ENCODE data around the gene SLC10A4. TPM values are rescaled to one million over a fixed set of nuclear protein-coding genes. Genes with fewer than 3 reads are reported as not detected.

The SLC10A4 gene
- total RNA-seq, 1 donor from 2014 or later = 0.24 TPM

DNA sequence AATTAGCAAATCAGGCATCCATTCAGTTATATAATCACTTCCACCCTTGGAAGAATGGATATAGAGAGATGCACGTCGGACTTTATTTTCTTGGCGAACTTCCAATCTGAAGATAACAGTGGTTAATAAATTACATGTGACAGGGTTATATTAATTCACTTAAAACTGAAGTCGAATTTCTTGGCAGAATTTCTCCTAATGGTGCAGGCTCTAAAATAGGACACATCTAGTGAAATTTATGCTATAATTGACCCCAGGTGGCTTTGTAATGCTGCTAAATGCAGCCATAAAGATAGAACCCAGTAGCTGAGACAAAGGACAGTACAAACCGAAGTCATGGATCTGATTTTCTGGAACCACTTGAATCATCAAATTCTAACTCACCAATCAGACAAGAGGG, 20.8 kb upstream of the SLC10A4 start:
- Histone ChIP-seq H3K27me3 (no peaks in the 10 kb centered on the region), H3K4me2 (no peak overlapping the region), H2AFZ (replicated peaks) (no peak overlapping the region), H3K79me2 (ENCODE audit: low read depth) (no peaks in the 10 kb centered on the region), H4K20me1 (ENCODE audit: low read depth) (no peaks in the 10 kb centered on the region), H3K27ac (no peak overlapping the region), H3K4me1 (no peaks in the 10 kb centered on the region), H3K9me3 (ENCODE audit: low read depth) (no peaks in the 10 kb centered on the region), H3K4me3 (no peak overlapping the region), H3K36me3 (no peaks in the 10 kb centered on the region), H3K9ac (no peak overlapping the region), H3F3A (ENCODE audit: low read depth) (no peaks in the 10 kb centered on the region)
- no peaks in the 10 kb centered on the region for H3K36me3 Mint-ChIP-seq
- no peak for TF ChIP-seq EZH2phosphoT487 (IDR thresholded peaks at IDR 0.05)
- TF ChIP-seq, protein P1, sequence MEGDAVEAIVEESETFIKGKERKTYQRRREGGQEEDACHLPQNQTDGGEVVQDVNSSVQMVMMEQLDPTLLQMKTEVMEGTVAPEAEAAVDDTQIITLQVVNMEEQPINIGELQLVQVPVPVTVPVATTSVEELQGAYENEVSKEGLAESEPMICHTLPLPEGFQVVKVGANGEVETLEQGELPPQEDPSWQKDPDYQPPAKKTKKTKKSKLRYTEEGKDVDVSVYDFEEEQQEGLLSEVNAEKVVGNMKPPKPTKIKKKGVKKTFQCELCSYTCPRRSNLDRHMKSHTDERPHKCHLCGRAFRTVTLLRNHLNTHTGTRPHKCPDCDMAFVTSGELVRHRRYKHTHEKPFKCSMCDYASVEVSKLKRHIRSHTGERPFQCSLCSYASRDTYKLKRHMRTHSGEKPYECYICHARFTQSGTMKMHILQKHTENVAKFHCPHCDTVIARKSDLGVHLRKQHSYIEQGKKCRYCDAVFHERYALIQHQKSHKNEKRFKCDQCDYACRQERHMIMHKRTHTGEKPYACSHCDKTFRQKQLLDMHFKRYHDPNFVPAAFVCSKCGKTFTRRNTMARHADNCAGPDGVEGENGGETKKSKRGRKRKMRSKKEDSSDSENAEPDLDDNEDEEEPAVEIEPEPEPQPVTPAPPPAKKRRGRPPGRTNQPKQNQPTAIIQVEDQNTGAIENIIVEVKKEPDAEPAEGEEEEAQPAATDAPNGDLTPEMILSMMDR (IDR thresholded peaks at IDR 0.05) = no peak
- TF ChIP-seq EZH2 (IDR thresholded peaks at IDR 0.05) = no peak
- no peak for DNase-seq (ENCODE audit: low spot score)
- H3K27ac Mint-ChIP-seq = no peak overlapping the region
- H3K4me1 Mint-ChIP-seq = no peaks in the 10 kb centered on the region
- peaks cover 5% of the 10 kb centered on the region for H3K27me3 Mint-ChIP-seq (ENCODE audit: insufficient read depth, low read depth)
- no peaks in the 10 kb centered on the region for H3K9me3 Mint-ChIP-seq
- H3K4me3 Mint-ChIP-seq = no peak overlapping the region

DNA sequence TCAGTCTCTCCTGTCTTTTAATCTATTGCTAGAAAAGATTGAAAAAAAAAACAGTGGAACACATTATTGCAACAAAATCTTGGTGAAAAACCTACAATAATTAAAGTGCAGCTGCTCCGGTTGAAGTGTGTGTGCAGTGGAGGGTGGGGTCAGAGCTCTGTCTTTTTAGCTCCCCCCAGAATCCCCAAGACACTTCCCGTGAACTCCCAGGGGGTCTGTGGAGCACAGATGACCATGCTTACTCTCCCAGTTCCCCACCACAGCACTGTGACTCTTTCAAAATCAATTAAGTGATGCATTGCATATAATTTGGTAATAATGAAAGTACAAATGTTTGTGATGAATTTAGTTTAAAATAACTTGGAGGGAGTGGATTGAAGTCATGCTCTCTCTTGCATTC, 15.7 kb upstream of the SLC10A4 start:
- peaks cover 4% of the 10 kb centered on the region for H3K27me3 Mint-ChIP-seq (ENCODE audit: insufficient read depth, low read depth)
- H3K4me2 ChIP-seq = no peak overlapping the region
- H3K9ac ChIP-seq = no peak overlapping the region
- H3K79me2 ChIP-seq (ENCODE audit: low read depth) = no peaks in the 10 kb centered on the region
- H3K9me3 ChIP-seq (ENCODE audit: low read depth) = no peaks in the 10 kb centered on the region
- H3K4me1 ChIP-seq = no peaks in the 10 kb centered on the region
- no peaks in the 10 kb centered on the region for H4K20me1 ChIP-seq (ENCODE audit: low read depth)
- no peaks in the 10 kb centered on the region for H3K27me3 ChIP-seq
- DNase-seq (ENCODE audit: low spot score) = no peak
- no peak overlapping the region for H3K4me3 ChIP-seq
- H3K27ac Mint-ChIP-seq = no peak overlapping the region
- peaks cover 20% of the 10 kb centered on the region for H3K4me1 Mint-ChIP-seq
- H3F3A ChIP-seq (ENCODE audit: low read depth) = no peaks in the 10 kb centered on the region
- peaks cover 2% of the 10 kb centered on the region for H3K9me3 Mint-ChIP-seq
- H2AFZ ChIP-seq (replicated peaks) = no peak overlapping the region
- H3K36me3 Mint-ChIP-seq = no peaks in the 10 kb centered on the region
- H3K36me3 ChIP-seq = no peaks in the 10 kb centered on the region
- H3K27ac ChIP-seq = no peak overlapping the region
- no peak overlapping the region for H3K4me3 Mint-ChIP-seq
- TF ChIP-seq, protein P1 (IDR thresholded peaks at IDR 0.05) = no peak
- TF ChIP-seq EZH2phosphoT487 (IDR thresholded peaks at IDR 0.05) = no peak
- TF ChIP-seq EZH2 (IDR thresholded peaks at IDR 0.05) = no peak

DNA sequence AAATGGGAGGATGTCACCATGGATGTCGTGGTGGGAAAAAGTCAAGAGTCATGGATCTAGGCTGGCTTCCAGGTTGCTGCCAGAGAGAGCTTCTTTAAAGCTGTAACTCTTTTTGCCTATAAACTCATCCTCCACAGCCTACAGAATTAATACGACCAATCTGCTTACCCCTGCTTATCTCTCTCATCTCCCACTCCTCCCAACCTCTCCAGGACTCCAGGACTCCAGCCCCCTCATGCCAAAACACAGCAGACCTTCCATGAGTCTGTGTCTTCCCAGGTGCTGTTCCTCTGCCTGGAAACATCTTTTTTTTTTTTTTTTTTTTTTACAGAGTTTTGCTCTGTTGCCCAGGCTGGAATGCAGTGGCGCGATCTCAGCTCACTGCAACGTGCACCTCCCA, 15.3 kb upstream of the SLC10A4 start:
- Histone ChIP-seq H3K27ac (no peak overlapping the region), H3K9me3 (ENCODE audit: low read depth) (no peaks in the 10 kb centered on the region), H3K4me3 (no peak overlapping the region), H3K79me2 (ENCODE audit: low read depth) (no peaks in the 10 kb centered on the region), H3K4me1 (no peaks in the 10 kb centered on the region), H3K4me2 (no peak overlapping the region), H3K36me3 (no peaks in the 10 kb centered on the region), H4K20me1 (ENCODE audit: low read depth) (no peaks in the 10 kb centered on the region), H2AFZ (replicated peaks) (no peak overlapping the region), H3F3A (ENCODE audit: low read depth) (no peaks in the 10 kb centered on the region), H3K9ac (no peak overlapping the region), H3K27me3 (no peaks in the 10 kb centered on the region)
- Mint-ChIP-seq H3K27me3 (ENCODE audit: insufficient read depth, low read depth) (peaks cover 4% of the 10 kb centered on the region), H3K9me3 (peaks cover 2% of the 10 kb centered on the region), H3K27ac (no peak overlapping the region), H3K4me1 (peaks cover 20% of the 10 kb centered on the region), H3K36me3 (no peaks in the 10 kb centered on the region), H3K4me3 (no peak overlapping the region)
- DNase-seq (ENCODE audit: low spot score) = no peak
- TF ChIP-seq EZH2phosphoT487 (IDR thresholded peaks at IDR 0.05) = no peak
- no peak for TF ChIP-seq EZH2 (IDR thresholded peaks at IDR 0.05)
- TF ChIP-seq, protein P1 (IDR thresholded peaks at IDR 0.05) = no peak
